C4-2B (cell line): ENCODE results near the gene E2F1.

Source experiments
- ZFX ChIP-seq: fragments of 450-650 bp; IDR thresholded peaks from 2 replicates; pipeline ENCODE4 v1.6.1; 2017
- TF ChIP-seq, protein P1 (sequence below): fragments of 450-650 bp; conservative IDR thresholded peaks from 2 replicates; pipeline ENCODE4 v1.5.1; 2017; ENCODE audit warnings: mild to moderate bottlenecking

GRCh38 chr20:33689973-33690372 lies 3.8 kb upstream of the E2F1 start:
- TF ChIP-seq ZFX = no peak
- TF ChIP-seq, protein P1, sequence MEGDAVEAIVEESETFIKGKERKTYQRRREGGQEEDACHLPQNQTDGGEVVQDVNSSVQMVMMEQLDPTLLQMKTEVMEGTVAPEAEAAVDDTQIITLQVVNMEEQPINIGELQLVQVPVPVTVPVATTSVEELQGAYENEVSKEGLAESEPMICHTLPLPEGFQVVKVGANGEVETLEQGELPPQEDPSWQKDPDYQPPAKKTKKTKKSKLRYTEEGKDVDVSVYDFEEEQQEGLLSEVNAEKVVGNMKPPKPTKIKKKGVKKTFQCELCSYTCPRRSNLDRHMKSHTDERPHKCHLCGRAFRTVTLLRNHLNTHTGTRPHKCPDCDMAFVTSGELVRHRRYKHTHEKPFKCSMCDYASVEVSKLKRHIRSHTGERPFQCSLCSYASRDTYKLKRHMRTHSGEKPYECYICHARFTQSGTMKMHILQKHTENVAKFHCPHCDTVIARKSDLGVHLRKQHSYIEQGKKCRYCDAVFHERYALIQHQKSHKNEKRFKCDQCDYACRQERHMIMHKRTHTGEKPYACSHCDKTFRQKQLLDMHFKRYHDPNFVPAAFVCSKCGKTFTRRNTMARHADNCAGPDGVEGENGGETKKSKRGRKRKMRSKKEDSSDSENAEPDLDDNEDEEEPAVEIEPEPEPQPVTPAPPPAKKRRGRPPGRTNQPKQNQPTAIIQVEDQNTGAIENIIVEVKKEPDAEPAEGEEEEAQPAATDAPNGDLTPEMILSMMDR = no peak
